Mesendoderm (in vitro differentiated cells): Measurements from ENCODE around the gene DNER. TPM values are rescaled to one million over a fixed set of nuclear protein-coding genes. Genes with fewer than 3 reads are reported as not detected.
"Not testable (repeated sequence)": the region's sequence is repeated elsewhere in the genome, so short reads cannot be mapped to it uniquely, and the experiment has no call there.

ENCODE experiments used
- DNase-seq: peaks from one replicate; pipeline ENCODE4 v3.0.0; 2013
- H2AK5ac ChIP-seq: 2 replicates; pipeline ENCODE4 v1.6.1; 2013; ENCODE audit warnings: low read length, inconsistent platforms
- H2BK120ac ChIP-seq: 2 replicates; pipeline ENCODE4 v1.6.1; 2013; ENCODE audit warnings: low read depth, mild to moderate bottlenecking, low read length, moderate library complexity, mixed read lengths
- H2BK15ac ChIP-seq: replicated peaks from 2 replicates; pipeline ENCODE4 v1.6.1; 2013; ENCODE audit warnings: low read depth, mild to moderate bottlenecking, moderate library complexity
- H2BK5ac ChIP-seq: 2 replicates; pipeline ENCODE4 v1.6.1; 2013; ENCODE audit warnings: low read length, inconsistent platforms
- H3K18ac ChIP-seq: 2 replicates; pipeline ENCODE4 v1.6.1; 2013; ENCODE audit warnings: mild to moderate bottlenecking, low read length, mixed read lengths
- H3K23ac ChIP-seq: one replicate; pipeline ENCODE4 v1.6.1; 2013; ENCODE audit warnings: low read length
- H3K27ac ChIP-seq: 2 replicates; pipeline ENCODE4 v1.5.1; 2013; ENCODE audit warnings: low read depth, mild to moderate bottlenecking, inconsistent platforms, low read length, moderate library complexity
- H3K27me3 ChIP-seq: 2 replicates; pipeline ENCODE4 v1.6.1; 2013; ENCODE audit warnings: low read length, control low read depth, mild to moderate bottlenecking, inconsistent platforms; ENCODE audit not compliant: insufficient read depth, poor library complexity
- H3K36me3 ChIP-seq: 2 replicates; pipeline ENCODE4 v1.6.1; 2013; ENCODE audit warnings: low read length, inconsistent platforms; ENCODE audit not compliant: control insufficient read depth, insufficient read depth
- H3K4ac ChIP-seq: one replicate; pipeline ENCODE4 v1.6.1; 2013; ENCODE audit warnings: low read depth, mild to moderate bottlenecking, low read length, moderate library complexity
- H3K4me1 ChIP-seq: 2 replicates; pipeline ENCODE4 v1.6.1; 2013; ENCODE audit warnings: low read depth, low read length, inconsistent platforms; ENCODE audit not compliant: control insufficient read depth
- H3K4me2 ChIP-seq: 2 replicates; pipeline ENCODE4 v1.6.1; 2013; ENCODE audit warnings: low read length
- H3K4me3 ChIP-seq: 2 replicates; pipeline ENCODE4 v1.5.1; 2013; ENCODE audit warnings: mild to moderate bottlenecking, low read length
- H3K56ac ChIP-seq: one replicate; pipeline ENCODE4 v1.6.1; 2013; ENCODE audit warnings: low read length
- H3K79me1 ChIP-seq: 2 replicates; pipeline ENCODE4 v1.6.1; 2013; ENCODE audit warnings: low read length, inconsistent platforms
- H3K79me2 ChIP-seq: 2 replicates; pipeline ENCODE4 v1.6.1; 2013; ENCODE audit warnings: mild to moderate bottlenecking, low read length; ENCODE audit not compliant: control insufficient read depth, insufficient read depth
- H3K9ac ChIP-seq: 2 replicates; pipeline ENCODE4 v1.6.1; 2013; ENCODE audit warnings: low read length, inconsistent platforms
- H4K5ac ChIP-seq: one replicate; pipeline ENCODE4 v1.6.1; 2013; ENCODE audit warnings: low read length
- H4K8ac ChIP-seq: one replicate; pipeline ENCODE4 v1.6.1; 2013; ENCODE audit warnings: low read depth, mild to moderate bottlenecking, control low read depth, low read length, moderate library complexity
- WGBS: extraction: QIAGEN DNeasy Blood & Tissue Kit; methylation state at CpG from one replicate; pipeline ENCODE4 v1.1.7; 2013; ENCODE audit warnings: low lambda C conversion rate, missing lambda C conversion rate; ENCODE audit not compliant: insufficient coverage; ENCODE audit errors: extremely low coverage; 5-methylcytosine and 5-hydroxymethylcytosine counted together
- polyA plus RNA-seq, 2 experiments: library from polyadenylated mRNA; stranded (reverse); fragments of 200-250 nt; gene quantifications; one replicate each; pipeline ENCODE4 v1.2.3, GENCODE V29; 2013

The DNER gene, protein sequence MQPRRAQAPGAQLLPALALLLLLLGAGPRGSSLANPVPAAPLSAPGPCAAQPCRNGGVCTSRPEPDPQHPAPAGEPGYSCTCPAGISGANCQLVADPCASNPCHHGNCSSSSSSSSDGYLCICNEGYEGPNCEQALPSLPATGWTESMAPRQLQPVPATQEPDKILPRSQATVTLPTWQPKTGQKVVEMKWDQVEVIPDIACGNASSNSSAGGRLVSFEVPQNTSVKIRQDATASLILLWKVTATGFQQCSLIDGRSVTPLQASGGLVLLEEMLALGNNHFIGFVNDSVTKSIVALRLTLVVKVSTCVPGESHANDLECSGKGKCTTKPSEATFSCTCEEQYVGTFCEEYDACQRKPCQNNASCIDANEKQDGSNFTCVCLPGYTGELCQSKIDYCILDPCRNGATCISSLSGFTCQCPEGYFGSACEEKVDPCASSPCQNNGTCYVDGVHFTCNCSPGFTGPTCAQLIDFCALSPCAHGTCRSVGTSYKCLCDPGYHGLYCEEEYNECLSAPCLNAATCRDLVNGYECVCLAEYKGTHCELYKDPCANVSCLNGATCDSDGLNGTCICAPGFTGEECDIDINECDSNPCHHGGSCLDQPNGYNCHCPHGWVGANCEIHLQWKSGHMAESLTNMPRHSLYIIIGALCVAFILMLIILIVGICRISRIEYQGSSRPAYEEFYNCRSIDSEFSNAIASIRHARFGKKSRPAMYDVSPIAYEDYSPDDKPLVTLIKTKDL
- polyA plus RNA-seq (2013, experiment 1 of 2), result 1.6 TPM
- polyA plus RNA-seq (2013, experiment 2 of 2), result 1.6 TPM

- Histone ChIP-seq H2AK5ac (no peak within 1 kb of the TSS), H4K5ac (no peak within 1 kb of the TSS), H3K18ac (no peak within 1 kb of the TSS), H4K8ac (no peak within 1 kb of the TSS), H3K9ac (peak within 1 kb of the TSS; percentile 39), H3K36me3 (no peaks in the 10 kb centered on the region), H3K4me1 (no peaks in the 10 kb centered on the region), H2BK5ac (no peak within 1 kb of the TSS), H3K27me3 (peaks cover 6% of the 10 kb centered on the region), H3K79me2 (no peaks in the 10 kb centered on the region), H3K79me1 (no peaks in the 10 kb centered on the region), H3K4ac (no peak within 1 kb of the TSS), H2BK120ac (no peak within 1 kb of the TSS), H3K4me2 (peak within 1 kb of the TSS; percentile 87), H2BK15ac (no peak within 1 kb of the TSS), H3K23ac (peak within 1 kb of the TSS; percentile 7), H3K56ac (peak within 1 kb of the TSS; percentile 40), H3K4me3 (no peak within 1 kb of the TSS), H3K27ac (no peak within 1 kb of the TSS)
- DNase-seq, result peak; percentile 46
- no CpG with 5 or more reads among the region's 84 CpGs for WGBS
Observed at GRCh38 chr2:229714080-229714735, at the start of gene DNER. Gene DNER, minus strand, starts transcription at chr2:229714555. Its CDS starts 132 bp downstream, at chr2:229714423.

DNA sequence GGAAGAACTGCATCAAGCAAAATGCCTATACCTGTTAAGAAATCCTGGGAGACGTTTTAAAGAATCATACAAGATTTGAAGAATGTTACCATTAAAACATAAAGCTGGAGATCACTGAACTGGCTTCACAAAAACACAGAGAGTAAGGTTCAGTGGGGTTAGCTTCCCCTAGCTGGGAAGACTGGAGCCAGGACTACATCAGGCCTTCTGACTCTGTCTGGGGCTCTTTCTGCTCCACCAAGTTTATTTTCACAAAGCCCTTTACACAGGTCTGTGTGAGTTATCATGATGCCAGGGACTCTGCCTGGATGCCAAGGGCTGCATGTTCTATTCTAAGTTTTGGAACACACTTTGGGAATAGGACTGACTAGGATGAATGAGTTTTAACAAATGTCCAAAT lies 47.3 kb upstream of the DNER start:
- no peak overlapping the region for H2AK5ac ChIP-seq
- H3K56ac ChIP-seq, result no peak overlapping the region
- WGBS, result no CpG with 5 or more reads among the region's 1 CpG
- no peaks in the 10 kb centered on the region for H3K4me1 ChIP-seq
- no peaks in the 10 kb centered on the region for H3K79me1 ChIP-seq
- H3K23ac ChIP-seq, result no peak overlapping the region
- no peak overlapping the region for H3K27ac ChIP-seq
- H3K4ac ChIP-seq, result no peak overlapping the region
- DNase-seq, result no peak
- peaks cover 3% of the 10 kb centered on the region for H3K36me3 ChIP-seq
- no peak overlapping the region for H2BK15ac ChIP-seq
- no peak overlapping the region for H2BK5ac ChIP-seq
- no peaks in the 10 kb centered on the region for H3K27me3 ChIP-seq
- H2BK120ac ChIP-seq, result no peak overlapping the region
- no peaks in the 10 kb centered on the region for H3K79me2 ChIP-seq
- H3K9ac ChIP-seq, result no peak overlapping the region
- H4K5ac ChIP-seq, result no peak overlapping the region
- H3K4me2 ChIP-seq, result no peak overlapping the region
- no peak overlapping the region for H3K4me3 ChIP-seq
- H4K8ac ChIP-seq, result no peak overlapping the region
- H3K18ac ChIP-seq, result no peak overlapping the region

GRCh38 chr2:229757462-229757861 lies 43.1 kb upstream of the DNER start:
- not testable (repeated sequence) for H3K18ac ChIP-seq, H4K5ac ChIP-seq, H3K56ac ChIP-seq, H3K79me2 ChIP-seq, H3K36me3 ChIP-seq, H3K23ac ChIP-seq, H3K4ac ChIP-seq, H2AK5ac ChIP-seq, H2BK5ac ChIP-seq, H3K27me3 ChIP-seq, H2BK15ac ChIP-seq, H3K9ac ChIP-seq, H2BK120ac ChIP-seq, H3K4me2 ChIP-seq, H3K4me3 ChIP-seq, H3K79me1 ChIP-seq, H3K27ac ChIP-seq, DNase-seq, H4K8ac ChIP-seq, H3K4me1 ChIP-seq
- WGBS, result no CpG with 5 or more reads among the region's 10 CpGs

- DNase-seq, result no peak
- H3K27ac ChIP-seq, result no peak overlapping the region
Observed at GRCh38 chr2:229752970-229753729, 38.8 kb upstream of the DNER start.

GRCh38 chr2:229749779-229750178 lies 35.4 kb upstream of the DNER start:
- Histone ChIP-seq H3K27me3 (no peaks in the 10 kb centered on the region), H3K4ac (no peak overlapping the region), H3K4me2 (no peak overlapping the region), H2BK15ac (no peak overlapping the region), H3K36me3 (no peaks in the 10 kb centered on the region), H2BK120ac (no peak overlapping the region), H3K23ac (no peak overlapping the region), H3K9ac (no peak overlapping the region), H3K56ac (no peak overlapping the region), H3K4me1 (no peaks in the 10 kb centered on the region), H3K27ac (no peak overlapping the region), H3K79me2 (no peaks in the 10 kb centered on the region), H4K5ac (no peak overlapping the region), H2BK5ac (no peak overlapping the region), H3K4me3 (no peak overlapping the region), H2AK5ac (no peak overlapping the region), H4K8ac (no peak overlapping the region), H3K79me1 (no peaks in the 10 kb centered on the region), H3K18ac (no peak overlapping the region)
- no CpG with 5 or more reads among the region's 6 CpGs for WGBS
- no peak for DNase-seq

More at GRCh38 chr2:229752970-229753729, 38.8 kb upstream of the DNER start:
- no peak overlapping the region for H2AK5ac ChIP-seq
- no peak overlapping the region for H2BK5ac ChIP-seq
- no peak overlapping the region for H3K9ac ChIP-seq
- H2BK15ac ChIP-seq, result no peak overlapping the region
- whole genome bisulfite sequencing, result no CpG with 5 or more reads among the region's 11 CpGs
- no peaks in the 10 kb centered on the region for H3K79me1 ChIP-seq
- no peak overlapping the region for H3K56ac ChIP-seq
- no peak overlapping the region for H3K4ac ChIP-seq
- no peak overlapping the region for H3K4me2 ChIP-seq
- H3K36me3 ChIP-seq, result no peaks in the 10 kb centered on the region
- no peak overlapping the region for H2BK120ac ChIP-seq
- H4K8ac ChIP-seq, result no peak overlapping the region
- no peak overlapping the region for H3K18ac ChIP-seq
- H4K5ac ChIP-seq, result no peak overlapping the region
- no peak overlapping the region for H3K23ac ChIP-seq
- no peaks in the 10 kb centered on the region for H3K4me1 ChIP-seq
- no peak overlapping the region for H3K4me3 ChIP-seq
- no peaks in the 10 kb centered on the region for H3K27me3 ChIP-seq
- H3K79me2 ChIP-seq, result no peaks in the 10 kb centered on the region
